GM19193 (cell line): Measurements from ENCODE around the gene POLD2.

Experiments
- POLR2A ChIP-seq: IDR thresholded peaks from 4 replicates; pipeline ENCODE4 v1.6.1; 2011; ENCODE audit not compliant: insufficient read depth, insufficient read length; ENCODE audit errors: extremely low read depth

The POLD2 gene

DNA sequence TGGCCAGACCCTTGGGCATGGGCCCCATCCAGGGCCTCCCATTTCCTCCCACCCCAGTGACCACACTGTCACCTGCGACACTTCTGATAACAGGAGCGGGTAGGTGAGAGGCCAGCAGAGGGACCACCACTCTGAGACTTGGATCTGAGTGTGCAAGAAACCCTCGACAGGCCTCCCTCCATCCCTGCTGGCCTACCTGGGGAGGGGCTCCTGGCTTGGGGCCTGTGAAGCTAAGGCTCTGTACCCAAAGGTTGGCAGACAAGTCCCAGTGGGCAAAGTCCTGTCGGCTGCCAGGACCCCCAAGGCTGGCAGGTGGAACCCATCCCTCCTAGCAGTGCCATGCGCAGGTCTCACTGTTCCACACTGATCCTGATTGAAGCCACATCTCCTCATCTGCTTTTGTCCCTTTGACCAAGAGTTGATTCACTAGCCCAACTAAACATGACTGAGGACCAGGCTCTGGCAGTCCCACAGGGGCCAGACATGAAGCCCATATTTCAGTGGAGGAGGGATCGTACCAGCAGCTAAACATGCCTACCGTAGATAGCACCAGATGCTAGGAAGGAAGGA, 56.8 kb downstream of the POLD2 start:
- TF ChIP-seq POLR2A: no peak

- no peak for TF ChIP-seq POLR2A
Observed at GRCh38 chr7:44066111-44066460, 57.3 kb downstream of the POLD2 start.

- TF ChIP-seq POLR2A: no peak
Observed at GRCh38 chr7:44065431-44066110, 57.8 kb downstream of the POLD2 start, which contains the start of gene PGAM2. PGAM2 (minus strand) TSS chr7:44065567; CDS start chr7:44065529, 38 bp downstream.

- no peak for TF ChIP-seq POLR2A
Observed at GRCh38 chr7:44064791-44065430, 58.4 kb downstream of the POLD2 start.
